ENCODE measurements around the gene CDH10.

GRCh38 chr5:24525414-24525813 is 119.4 kb downstream of the CDH10 start:
- no peak for TF ChIP-seq EP300 (IDR thresholded peaks at IDR 0.05)
- no peak for TF ChIP-seq CTCF (IDR thresholded peaks at IDR 0.05)
- TF ChIP-seq POLR2AphosphoS5 (IDR thresholded peaks at IDR 0.05), result no peak
